UCSD-AML1 (cell line): Measurements from ENCODE around the gene HORMAD1.
"Not testable (repeated sequence)": the region's sequence is repeated elsewhere in the genome, so short reads cannot be mapped to it uniquely, and the experiment has no call there.

Experiments
- DNase-seq: peaks from one replicate; lab custom pipeline; 2025; ENCODE audit not compliant: unreplicated experiment; lab: John Stamatoyannopoulos, UW

Gene HORMAD1

DNA sequence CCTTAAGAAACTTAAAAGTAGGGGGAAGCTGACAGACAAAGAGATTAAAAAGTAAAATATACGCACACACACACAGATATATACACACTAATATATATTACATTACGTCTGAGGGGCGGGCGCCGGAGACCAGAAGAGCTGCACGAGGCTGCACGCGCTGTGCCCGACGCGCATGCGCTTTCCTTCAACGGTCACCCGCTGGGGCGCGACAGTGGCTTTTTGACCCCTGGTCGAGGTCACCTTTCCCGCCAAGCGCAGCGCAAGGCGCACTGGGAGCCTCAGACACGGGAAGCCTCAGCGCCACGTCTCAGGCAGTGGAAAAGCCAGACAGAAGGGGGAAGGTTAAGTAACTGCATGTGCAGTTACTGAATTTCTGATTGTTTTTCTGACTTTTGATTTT is at the start of gene HORMAD1:
HORMAD1 (minus strand) TSS at position 193 of the 400 bp plus-strand sequence. CDS start 1,390 bp downstream, outside the sequence.
- no peak for DNase-seq

- not testable (repeated sequence) for DNase-seq
Measured at GRCh38 chr1:150767704-150768103, 47.0 kb upstream of the HORMAD1 start.

GRCh38 chr1:150765977-150766301 is 45.2 kb upstream of the HORMAD1 start:
- peak; percentile 38 for DNase-seq

GRCh38 chr1:150765296-150765976 is 44.7 kb upstream of the HORMAD1 start, which contains the start of gene CTSS:
TSS of gene CTSS (minus strand) at chr1:150765778. CDS start at chr1:150764763, 1,015 bp downstream.
- no peak for DNase-seq

DNA sequence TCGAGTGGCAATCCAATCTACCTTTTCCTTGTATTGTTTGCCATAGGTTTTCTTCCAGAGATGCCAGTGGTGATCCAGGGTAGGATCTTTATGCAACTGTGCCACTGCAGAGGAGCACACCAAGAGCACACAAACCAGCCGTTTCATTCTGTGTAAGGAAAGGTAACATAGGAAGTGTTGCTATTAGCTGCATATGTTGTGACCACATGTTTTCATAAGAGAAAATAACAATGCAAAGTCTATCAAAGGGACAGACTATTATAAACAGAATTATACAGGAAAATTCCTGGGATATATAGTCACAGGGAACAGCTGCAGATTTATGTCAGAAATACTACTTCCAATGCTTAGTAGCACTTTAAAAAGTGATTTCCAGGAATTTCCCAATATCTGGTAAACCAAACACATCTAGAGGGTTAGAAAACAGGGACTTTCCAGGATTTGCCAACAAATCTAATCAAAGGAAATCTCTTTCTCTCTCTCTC is 44.0 kb upstream of the HORMAD1 start:
- no peak for DNase-seq

DNA sequence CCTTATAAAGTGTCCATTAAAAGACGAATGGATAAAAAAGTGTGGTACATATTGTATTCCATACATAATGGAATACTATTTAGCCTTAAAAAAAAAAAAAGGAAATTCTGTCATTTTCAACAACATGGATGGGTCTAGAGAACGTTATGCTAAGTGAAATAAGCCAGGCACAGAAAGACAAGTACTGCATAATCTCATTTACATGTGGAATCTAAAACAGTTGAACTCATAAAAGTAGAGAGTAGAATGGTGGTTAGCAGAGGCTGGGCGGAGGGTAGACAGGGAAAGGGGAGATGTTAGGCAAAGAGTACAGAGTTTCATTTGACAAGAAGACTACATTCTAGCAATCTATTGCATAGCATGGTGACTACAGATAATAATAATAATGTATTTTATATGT is 42.3 kb upstream of the HORMAD1 start:
- no peak for DNase-seq

- no peak for DNase-seq
Measured at GRCh38 chr1:150762552-150762951, 41.9 kb upstream of the HORMAD1 start.

DNA sequence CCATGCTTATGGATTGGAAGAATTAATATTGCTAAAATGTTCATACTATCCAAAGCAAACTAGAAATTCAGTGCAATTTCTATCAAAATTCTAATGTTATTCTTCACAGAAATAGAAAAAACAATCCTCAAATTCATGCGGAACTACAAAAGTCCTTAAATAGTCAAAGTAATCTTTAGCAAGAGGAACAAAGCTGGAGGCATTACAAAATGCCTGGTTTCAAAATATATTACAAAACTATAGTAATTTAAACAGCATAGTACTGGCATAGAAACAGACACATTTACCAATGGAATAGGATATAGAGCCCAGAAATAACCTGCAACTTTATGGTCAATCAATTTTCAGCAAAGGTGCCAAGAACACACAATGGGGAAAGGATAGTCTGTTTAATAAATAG is 41.1 kb upstream of the HORMAD1 start:
- DNase-seq, result no peak

GRCh38 chr1:150760013-150760412 is 39.3 kb upstream of the HORMAD1 start:
- no peak for DNase-seq

- no peak for DNase-seq
Measured at GRCh38 chr1:150753416-150753815, 32.7 kb upstream of the HORMAD1 start.

DNA sequence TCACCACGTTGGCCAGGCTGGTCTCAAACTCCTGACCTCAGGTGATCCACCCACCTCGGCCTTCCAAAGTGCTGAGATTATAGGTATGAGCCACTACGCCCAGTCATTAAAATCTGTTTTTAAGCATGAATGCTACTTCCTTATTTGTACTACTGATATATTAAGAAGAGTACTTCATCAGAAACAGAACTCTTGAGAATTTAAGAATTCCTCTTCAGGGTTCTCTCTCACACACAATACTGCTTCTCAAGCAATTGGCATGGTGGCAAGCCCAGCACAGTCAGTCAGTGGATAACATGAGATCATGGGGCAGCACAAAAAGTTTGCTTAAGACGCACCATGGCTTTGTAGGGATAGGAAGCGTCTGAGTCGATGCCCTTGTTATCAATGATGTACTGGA is 30.7 kb upstream of the HORMAD1 start:
- DNase-seq, result no peak

- DNase-seq, result no peak
Measured at GRCh38 chr1:150749720-150750311, 29.1 kb upstream of the HORMAD1 start.

GRCh38 chr1:150748878-150749719 is 28.4 kb upstream of the HORMAD1 start:
- DNase-seq, result no peak

DNA sequence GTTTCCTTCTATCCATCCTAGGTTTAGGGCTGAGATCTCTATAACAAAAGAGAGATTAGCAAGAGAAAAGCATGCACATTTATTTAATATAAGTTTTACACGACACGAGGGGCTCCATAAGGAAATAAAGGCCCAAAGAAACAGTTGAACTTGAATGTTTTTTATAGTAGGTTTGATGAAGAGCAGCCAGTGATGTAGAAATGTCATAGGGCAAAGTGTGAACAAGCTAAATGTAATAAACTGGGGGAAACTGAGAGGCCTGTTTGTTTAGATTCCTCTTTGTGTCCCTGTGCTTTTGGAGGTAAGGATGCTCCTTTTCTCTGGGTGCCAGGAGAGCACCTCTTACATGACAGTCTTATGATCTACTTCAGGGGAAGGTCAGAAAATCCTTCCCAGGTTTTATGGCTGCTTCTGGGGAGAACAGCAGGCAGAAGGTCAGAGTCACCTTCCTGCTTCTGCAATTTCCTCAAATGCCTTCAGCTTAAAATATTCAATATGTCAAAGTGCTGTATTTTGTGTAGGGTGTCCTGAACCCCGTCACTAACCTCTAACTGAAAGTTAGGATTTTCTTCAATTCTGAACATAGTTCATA is 9.5 kb upstream of the HORMAD1 start:
- DNase-seq, result no peak

GRCh38 chr1:150724336-150724735 is 3.6 kb upstream of the HORMAD1 start:
- DNase-seq, result no peak

DNA sequence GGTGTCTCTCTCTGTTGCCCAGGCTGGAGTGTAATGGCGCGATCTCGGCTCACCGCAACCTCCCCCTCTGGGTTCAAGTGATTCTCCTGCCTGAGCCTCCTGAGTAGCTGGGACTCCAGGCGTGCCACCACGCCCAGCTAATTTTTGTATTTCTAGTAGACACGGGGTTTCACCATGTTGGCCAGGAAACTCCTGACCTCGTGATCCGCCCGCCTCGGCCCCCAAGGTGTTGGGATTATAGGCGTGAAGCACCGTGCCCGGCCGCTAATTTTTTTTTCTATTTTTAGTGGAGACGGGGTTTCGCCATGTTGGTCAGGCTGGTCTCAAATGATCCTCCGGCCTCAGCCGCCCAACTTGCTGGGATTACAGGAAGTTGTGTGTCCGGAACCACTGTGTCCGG is 597 bp downstream of the HORMAD1 start:
- no peak for DNase-seq

DNA sequence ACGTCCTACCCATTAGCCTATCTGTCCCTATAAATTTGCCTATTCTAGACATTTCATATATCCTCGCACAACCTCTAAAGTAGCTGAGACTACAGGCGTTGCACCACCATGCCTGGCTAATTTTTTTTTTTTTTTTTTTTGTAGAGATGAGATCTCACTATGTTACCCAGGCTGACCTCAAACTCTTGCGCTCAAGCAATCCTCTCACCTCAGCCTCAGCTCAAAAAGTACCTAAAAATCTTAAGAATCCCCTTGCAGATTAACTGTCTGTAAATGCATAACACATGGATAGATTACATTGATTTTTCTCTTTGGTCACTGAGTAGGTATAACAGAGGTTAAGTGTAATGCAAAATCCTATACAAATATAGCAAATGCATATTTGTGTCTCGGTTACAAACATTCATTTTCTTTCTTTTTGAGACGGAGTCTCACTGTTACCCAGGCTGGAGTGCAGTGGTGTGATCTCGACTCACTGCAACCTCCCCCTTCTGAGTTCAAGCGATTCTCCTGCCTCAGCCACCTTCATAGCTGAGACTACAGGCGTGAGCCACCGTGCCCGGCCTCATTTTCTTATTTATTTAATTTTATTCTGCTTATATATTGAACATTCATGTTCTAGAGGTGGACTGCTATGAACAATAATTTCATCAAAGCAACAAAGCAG is 2.3 kb downstream of the HORMAD1 start:
- no peak for DNase-seq

- not testable (repeated sequence) for DNase-seq
Measured at GRCh38 chr1:150709031-150709430, 11.7 kb downstream of the HORMAD1 start.

DNA sequence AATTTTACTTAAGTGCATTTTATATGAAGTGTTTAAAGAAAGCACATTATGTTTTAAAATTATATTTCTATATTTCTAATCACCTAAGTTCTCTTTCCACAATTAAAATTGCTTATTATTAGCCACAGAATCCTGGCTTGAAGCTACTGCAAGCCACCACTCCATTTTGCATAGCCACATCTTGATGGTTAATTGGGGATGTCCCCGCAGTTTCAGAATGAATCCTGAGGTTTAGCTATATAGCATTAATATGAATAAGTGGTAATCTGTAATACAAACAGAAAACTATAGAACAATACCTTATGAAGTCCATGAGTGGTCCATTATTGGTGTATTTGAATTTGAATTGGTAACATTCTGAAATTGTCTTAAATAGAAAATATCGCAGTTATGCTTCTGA is 12.1 kb downstream of the HORMAD1 start:
- DNase-seq, result no peak

GRCh38 chr1:150706091-150706490 is 14.6 kb downstream of the HORMAD1 start:
- DNase-seq, result no peak

DNA sequence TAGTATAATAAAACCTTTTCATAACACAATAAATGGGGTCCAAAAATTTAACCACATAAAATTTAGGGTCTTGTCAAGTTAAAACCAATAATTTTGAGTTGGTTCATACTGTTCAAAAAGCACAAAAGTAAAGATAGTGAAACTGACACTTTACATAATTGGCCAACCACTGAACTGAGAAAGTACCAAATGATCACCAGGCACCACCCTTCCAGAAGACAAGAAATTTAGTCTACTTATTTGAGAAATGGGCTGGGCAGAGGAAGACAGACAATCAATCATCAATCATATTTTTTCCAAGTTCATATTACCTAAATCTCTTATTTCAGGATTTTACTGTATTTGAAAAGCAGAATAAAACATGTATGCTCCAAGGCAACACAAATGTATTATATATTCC is 17.3 kb downstream of the HORMAD1 start:
- DNase-seq, result no peak
